SK-N-MC (cell line): ENCODE measurements around the gene RAB30.

Source experiments
- EZH2 ChIP-seq: fragments of 200-600 bp; sonication (generic); IDR thresholded peaks from one replicate; pipeline ENCODE4 v1.6.1; 2017; ENCODE audit warnings: antibody characterized with exemption
- POLR2AphosphoS5 ChIP-seq: IDR thresholded peaks from 2 replicates; pipeline ENCODE4 v1.6.1; 2012; ENCODE audit warnings: mild to moderate bottlenecking, low read depth, low read length, borderline replicate concordance

DNA sequence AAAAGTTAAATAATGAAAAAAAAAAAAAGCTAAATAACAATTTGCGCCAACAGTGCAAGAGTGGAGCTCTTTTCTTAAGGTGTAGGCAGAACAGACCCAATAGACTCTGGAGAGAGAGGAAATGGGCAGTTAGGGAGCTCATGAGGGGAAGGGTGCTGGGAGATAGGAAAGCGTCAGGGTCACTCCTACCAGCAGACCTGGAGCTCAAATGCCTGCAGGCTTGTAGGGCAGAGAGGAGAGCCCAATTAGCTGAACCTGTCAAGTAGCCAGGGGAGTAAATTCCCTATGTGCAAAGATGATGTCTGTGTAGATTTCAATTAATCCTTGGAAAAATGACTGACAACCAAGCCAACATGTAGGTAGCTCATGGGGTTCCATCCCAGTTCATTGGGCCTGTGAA is 73.0 kb downstream of the RAB30 start:
- no peak for TF ChIP-seq POLR2AphosphoS5
- TF ChIP-seq EZH2: no peak
